Activated naive CD4-positive, alpha-beta T cell treated with anti-CD3 and anti-CD28 coated beads, Interleukin-2, amount 50 U/mL, for 72 hours (primary cell): ENCODE measurements around the gene NCF4. TPM values are rescaled to one million over a fixed set of nuclear protein-coding genes. Genes with fewer than 3 reads are reported as not detected.

ENCODE experiments used
- ATAC-seq, 2 donors: fragments of 150-1000 bp; cut with Tn5 transposase; 2 replicates each; pipeline ENCODE4 v1.10.0; 2021; ENCODE audit warnings: mild to moderate bottlenecking in 2 of 2, moderate library complexity in 2 of 2
- DNase-seq, 2 donors: peaks; one replicate each; pipeline ENCODE4 v3.0.0; 2021 to 2022; ENCODE audit warnings: low spot score in 2 of 2
- H3K27ac Mint-ChIP-seq, 2 donors: one replicate each; pipeline ENCODE4 v1.8.0; 2022; ENCODE audit warnings: mild to moderate bottlenecking in 2 of 2, mixed read lengths in 2 of 2
- H3K36me3 Mint-ChIP-seq, 2 donors: one replicate each; pipeline ENCODE4 v1.8.0; 2022; ENCODE audit warnings: mixed read lengths in 2 of 2
- H3K9me3 Mint-ChIP-seq, 2 donors: one replicate each; pipeline ENCODE4 v1.8.0; 2022; ENCODE audit warnings: mixed read lengths in 2 of 2
- total RNA-seq, 2 donors: library from RNA; stranded (reverse); gene quantifications; one replicate each; pipeline ENCODE4 v1.2.3, GENCODE V29; 2022

Gene NCF4
- total RNA-seq, 2 donors from 2014 or later: 2.9 to 7.0 TPM

GRCh38 chr22:36872866-36873498 is 12.2 kb downstream of the NCF4 start:
- Mint-ChIP-seq H3K27ac (peak overlapping the region in 1 of 2 donors; percentile 74), H3K9me3 (no peaks in the 10 kb centered on the region), H3K36me3 (no peaks in the 10 kb centered on the region)
- ATAC-seq (no peak), DNase-seq (no peak)

DNA sequence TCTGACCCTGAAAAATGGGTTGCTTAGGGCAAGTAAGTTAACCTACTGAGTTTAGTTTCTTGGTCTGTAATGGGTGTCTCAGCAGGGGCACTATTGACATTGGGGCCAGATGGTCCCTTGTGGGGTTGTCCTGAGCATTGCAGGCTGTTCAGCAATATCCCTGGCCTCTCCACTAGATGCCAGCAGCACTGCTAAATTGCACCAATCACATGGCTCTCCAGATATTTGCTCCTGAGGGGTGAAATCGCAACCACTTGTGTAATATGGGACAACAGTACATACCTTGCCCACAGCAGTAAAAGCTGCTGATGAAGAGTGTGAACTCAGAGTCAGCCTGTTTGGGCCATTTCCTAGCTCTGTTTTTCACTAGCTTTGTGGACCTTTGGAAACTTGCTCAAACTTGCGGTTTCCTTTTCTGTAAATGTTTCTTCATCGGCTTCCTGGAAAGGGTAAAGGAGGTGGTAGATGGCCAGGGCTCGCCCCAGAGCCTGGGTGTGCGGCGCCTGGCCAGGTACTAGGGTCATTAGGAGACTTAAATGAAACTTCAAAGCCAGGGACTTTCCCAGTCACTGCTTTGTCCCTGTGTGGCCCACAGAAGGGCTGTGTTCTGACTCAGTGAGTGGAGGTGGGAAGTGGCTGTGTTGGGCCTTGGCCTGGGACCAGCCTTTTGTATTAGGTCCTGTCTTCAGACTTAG is 13.0 kb downstream of the NCF4 start:
- ATAC-seq (peak; percentile 88 to 94), DNase-seq (peak; percentile 27 to 78)
- H3K9me3 Mint-ChIP-seq: no peaks in the 10 kb centered on the region
- peak overlapping the region; percentile 52 to 74 for H3K27ac Mint-ChIP-seq
- H3K36me3 Mint-ChIP-seq: no peaks in the 10 kb centered on the region

GRCh38 chr22:36874309-36874696 is 13.5 kb downstream of the NCF4 start:
- no peak for DNase-seq
- H3K27ac Mint-ChIP-seq: peak overlapping the region; percentile 52 to 74
- no peaks in the 10 kb centered on the region for H3K9me3 Mint-ChIP-seq
- peaks cover 2% of the 10 kb centered on the region in 2 donors for H3K36me3 Mint-ChIP-seq
- ATAC-seq: no peak

DNA sequence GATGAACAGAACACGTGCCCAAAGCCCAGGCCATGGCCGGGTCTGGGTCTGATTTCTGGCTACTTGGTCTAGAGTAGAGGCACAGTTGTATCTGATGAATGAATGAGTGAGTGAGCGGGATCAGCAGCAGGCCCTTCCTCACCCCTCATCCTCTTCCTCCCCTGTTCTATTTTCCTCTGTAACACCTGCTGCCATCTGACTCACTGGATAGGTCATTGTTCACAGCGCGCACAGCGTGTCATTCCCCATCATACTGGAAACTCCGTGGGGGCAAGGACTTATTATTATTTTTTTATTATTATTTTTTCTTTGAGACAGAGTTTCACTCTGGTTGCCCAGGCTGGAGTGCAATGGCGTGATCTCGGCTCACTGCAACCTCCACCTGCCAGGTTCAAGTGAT is 13.9 kb downstream of the NCF4 start:
- peaks cover 0 to 3% of the 10 kb centered on the region in 2 donors for H3K9me3 Mint-ChIP-seq
- peak overlapping the region in 1 of 2 donors; percentile 74 for H3K27ac Mint-ChIP-seq
- no peak for DNase-seq
- ATAC-seq: no peak
- peaks cover 6% of the 10 kb centered on the region in 2 donors for H3K36me3 Mint-ChIP-seq

DNA sequence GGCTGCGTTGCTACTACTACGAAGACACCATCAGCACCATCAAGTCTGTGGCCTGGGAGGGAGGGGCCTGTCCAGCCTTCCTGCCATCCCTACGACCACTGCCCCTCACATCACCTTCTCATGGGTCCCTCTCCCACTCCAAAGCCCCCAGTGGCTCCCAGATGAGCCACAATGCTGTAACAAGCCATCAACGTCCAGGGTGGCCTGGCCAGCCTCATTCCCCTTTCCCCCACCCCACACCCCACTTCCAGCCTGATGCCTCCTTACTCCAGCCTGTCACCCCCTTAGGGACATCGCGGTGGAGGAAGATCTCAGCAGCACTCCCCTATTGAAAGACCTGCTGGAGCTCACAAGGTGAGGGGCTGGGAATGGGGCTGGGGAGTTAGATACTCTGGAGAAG is 14.9 kb downstream of the NCF4 start:
- peak overlapping the region in 1 of 2 donors; percentile 49 for H3K27ac Mint-ChIP-seq
- peaks cover 10 to 16% of the 10 kb centered on the region in 2 donors for H3K36me3 Mint-ChIP-seq
- no peak for ATAC-seq
- no peak for DNase-seq
- peaks cover 0 to 12% of the 10 kb centered on the region in 2 donors for H3K9me3 Mint-ChIP-seq

- peak overlapping the region in 1 of 2 donors; percentile 3 for H3K27ac Mint-ChIP-seq
- H3K9me3 Mint-ChIP-seq: peaks cover 6 to 24% of the 10 kb centered on the region in 2 donors
- H3K36me3 Mint-ChIP-seq: peaks cover 15 to 37% of the 10 kb centered on the region in 2 donors
- ATAC-seq: no peak
- no peak for DNase-seq
Measured at GRCh38 chr22:36879775-36880174, 19.0 kb downstream of the NCF4 start.

DNA sequence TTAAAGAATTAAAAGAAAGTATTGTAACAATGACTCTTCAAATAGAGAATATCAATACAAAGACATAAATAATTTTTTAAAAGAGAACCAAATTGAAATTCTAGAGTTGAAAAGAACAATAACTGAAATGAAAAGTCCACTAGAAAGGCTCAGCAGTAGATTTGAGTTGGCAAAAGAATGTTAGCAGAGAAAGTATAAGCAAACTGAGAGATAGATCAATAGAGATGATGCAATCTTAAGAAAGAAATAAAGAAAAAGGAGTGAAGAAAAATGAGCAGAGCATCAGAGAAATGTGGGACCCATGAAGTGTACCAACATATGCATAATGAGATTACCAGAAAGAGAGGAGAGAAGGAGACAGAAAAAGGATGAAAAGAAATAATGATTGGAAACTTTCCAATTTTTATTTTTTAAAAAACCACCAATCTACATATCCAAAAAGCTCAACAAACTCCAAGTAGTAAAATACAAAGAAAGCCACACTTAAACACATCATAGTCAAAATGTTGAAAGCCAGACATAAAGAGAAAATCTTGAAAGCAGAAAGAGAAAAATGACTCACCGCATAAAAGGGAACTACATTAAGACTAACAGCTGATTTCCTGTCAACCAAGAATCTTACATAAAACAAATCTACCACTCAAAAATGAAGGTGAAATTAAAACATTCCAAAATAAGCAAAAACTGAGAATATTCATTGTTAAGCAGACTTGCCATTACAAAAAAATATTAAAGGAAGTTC is 20.9 kb downstream of the NCF4 start:
- Mint-ChIP-seq H3K9me3 (peaks cover 6 to 24% of the 10 kb centered on the region in 2 donors), H3K27ac (peak overlapping the region; percentile 67 to 73), H3K36me3 (peaks cover 15 to 37% of the 10 kb centered on the region in 2 donors)
- DNase-seq: no peak
- peak; percentile 82 to 93 for ATAC-seq

DNA sequence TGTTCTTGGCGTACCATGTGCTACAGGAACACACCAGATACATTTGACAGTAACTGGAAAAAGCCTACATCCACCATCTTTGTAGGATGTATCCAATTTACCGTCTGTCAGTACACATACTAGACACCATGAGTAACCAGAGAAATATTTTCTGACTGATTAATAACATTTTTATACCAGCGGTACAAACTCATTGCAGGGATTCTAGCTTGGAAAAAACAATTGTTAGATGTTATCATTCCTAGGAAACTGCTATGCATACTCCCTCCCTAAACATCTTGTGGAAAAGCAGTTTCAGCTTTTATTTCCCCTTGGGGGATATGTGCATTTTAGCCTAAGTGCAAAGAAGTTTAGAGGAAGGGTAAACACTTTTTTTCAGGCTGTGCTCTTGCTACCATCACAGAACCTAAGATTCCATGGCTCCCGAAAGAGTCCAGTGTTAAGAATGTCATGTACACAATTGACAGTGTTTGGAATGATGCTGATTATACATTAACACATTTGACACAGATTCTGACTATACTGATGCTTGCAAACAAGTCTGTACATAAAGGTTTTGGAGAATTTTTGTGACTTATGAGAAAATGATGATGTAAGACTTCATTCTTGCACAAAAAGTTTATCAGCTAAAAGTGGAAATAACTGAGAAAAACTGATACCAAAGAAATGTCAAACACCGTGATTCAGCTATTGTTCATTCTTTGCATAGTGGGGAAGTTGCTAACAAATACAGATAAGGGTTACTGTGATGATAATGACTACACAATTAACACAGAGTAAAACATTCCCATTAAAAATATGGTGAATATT is 23.7 kb downstream of the NCF4 start:
- Mint-ChIP-seq H3K27ac (peak overlapping the region in 1 of 2 donors; percentile 69), H3K9me3 (peaks cover 6 to 23% of the 10 kb centered on the region in 2 donors), H3K36me3 (peaks cover 11 to 33% of the 10 kb centered on the region in 2 donors)
- DNase-seq (no peak), ATAC-seq (peak; percentile 44 to 56)

DNA sequence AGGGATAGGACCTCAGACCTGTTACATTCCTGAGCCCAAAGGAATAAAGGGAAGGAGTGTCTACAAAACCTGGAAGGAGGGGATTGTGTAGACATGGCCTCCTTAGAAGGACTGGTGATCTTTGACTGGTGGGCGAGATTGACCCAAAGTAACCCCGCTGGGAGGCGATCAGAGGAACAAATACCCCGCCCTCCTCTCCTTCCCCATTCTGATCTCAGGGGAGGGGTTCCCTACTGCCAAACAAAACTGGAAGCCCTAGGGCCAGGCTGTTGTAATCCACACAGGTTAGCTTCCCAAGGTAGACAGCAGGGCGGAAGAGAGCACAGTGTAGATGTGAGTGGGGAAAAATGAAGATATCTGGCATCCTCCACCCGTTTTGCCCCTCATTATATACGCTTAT is 24.7 kb downstream of the NCF4 start:
- ATAC-seq: no peak
- Mint-ChIP-seq H3K27ac (peak overlapping the region in 1 of 2 donors; percentile 69), H3K36me3 (peaks cover 5 to 24% of the 10 kb centered on the region in 2 donors), H3K9me3 (peaks cover 6 to 15% of the 10 kb centered on the region in 2 donors)
- no peak for DNase-seq

- ATAC-seq (no peak), DNase-seq (no peak)
- Mint-ChIP-seq H3K9me3 (peaks cover 6 to 11% of the 10 kb centered on the region in 2 donors), H3K36me3 (peaks cover 5 to 18% of the 10 kb centered on the region in 2 donors), H3K27ac (no peak overlapping the region)
Measured at GRCh38 chr22:36886016-36886415, 25.2 kb downstream of the NCF4 start.

- ATAC-seq: no peak
- DNase-seq: no peak
- Mint-ChIP-seq H3K9me3 (peaks cover 3 to 7% of the 10 kb centered on the region in 2 donors), H3K36me3 (peaks cover 5 to 13% of the 10 kb centered on the region in 2 donors), H3K27ac (peak overlapping the region in 1 of 2 donors; percentile 39)
Measured at GRCh38 chr22:36887162-36887561, 26.4 kb downstream of the NCF4 start.

- H3K36me3 Mint-ChIP-seq: peaks cover 8 to 12% of the 10 kb centered on the region in 2 donors
Measured at GRCh38 chr22:36891646-36892045, 30.8 kb downstream of the NCF4 start.

GRCh38 chr22:36892292-36892691 is 31.5 kb downstream of the NCF4 start:
- H3K9me3 Mint-ChIP-seq: peaks cover 9 to 14% of the 10 kb centered on the region in 2 donors
- DNase-seq (no peak), ATAC-seq (no peak)
- H3K27ac Mint-ChIP-seq: no peak overlapping the region
- peaks cover 8 to 12% of the 10 kb centered on the region in 2 donors for H3K36me3 Mint-ChIP-seq

More at GRCh38 chr22:36891646-36892045, 30.8 kb downstream of the NCF4 start:
- DNase-seq (no peak), ATAC-seq (no peak)
- no peak overlapping the region for H3K27ac Mint-ChIP-seq
- H3K9me3 Mint-ChIP-seq: peaks cover 9 to 14% of the 10 kb centered on the region in 2 donors

DNA sequence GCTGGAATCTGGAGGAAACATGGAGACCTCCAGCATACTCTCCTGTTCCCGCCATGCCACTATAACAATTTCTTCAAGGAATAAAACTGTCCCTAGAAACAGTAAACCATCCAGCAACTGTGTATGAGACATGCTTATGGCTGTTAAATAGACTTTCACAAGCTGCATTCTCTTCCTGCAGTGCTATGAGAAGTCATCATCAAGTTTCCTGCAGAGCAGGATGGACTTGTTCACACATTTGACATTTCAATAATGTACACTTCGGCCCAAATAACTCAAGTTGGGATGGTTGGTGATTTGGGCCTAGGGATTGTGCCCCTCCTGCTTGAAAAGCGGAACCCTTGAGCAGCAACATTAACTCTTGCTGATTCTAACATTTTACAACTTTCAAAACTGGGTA is 32.5 kb downstream of the NCF4 start:
- ATAC-seq (no peak), DNase-seq (no peak)
- no peak overlapping the region for H3K27ac Mint-ChIP-seq
- H3K9me3 Mint-ChIP-seq: peaks cover 9 to 14% of the 10 kb centered on the region in 2 donors
- H3K36me3 Mint-ChIP-seq: peaks cover 8 to 12% of the 10 kb centered on the region in 2 donors

DNA sequence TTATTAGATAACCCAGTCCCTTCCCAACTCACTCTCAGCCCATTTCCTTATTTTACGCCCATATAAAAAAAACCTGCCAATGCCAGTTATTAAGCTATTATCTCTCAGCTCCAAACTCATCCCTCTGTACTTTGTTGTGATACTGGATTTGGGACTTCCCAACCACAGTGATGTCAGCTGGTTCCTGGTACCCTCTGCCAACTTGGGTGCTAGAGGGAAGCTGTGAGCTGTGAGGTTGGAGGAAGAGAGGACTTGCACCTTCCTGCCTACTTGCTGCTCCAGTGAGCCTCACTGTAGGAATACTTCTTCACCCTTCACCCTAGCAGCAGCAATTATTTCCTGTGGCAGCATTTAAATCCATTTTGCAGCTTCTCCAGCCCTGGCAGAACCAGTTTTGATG is 33.5 kb downstream of the NCF4 start:
- peaks cover 8 to 12% of the 10 kb centered on the region in 2 donors for H3K36me3 Mint-ChIP-seq
- peak overlapping the region in 1 of 2 donors; percentile 51 for H3K27ac Mint-ChIP-seq
- ATAC-seq: no peak
- peaks cover 9 to 14% of the 10 kb centered on the region in 2 donors for H3K9me3 Mint-ChIP-seq
- no peak for DNase-seq

DNA sequence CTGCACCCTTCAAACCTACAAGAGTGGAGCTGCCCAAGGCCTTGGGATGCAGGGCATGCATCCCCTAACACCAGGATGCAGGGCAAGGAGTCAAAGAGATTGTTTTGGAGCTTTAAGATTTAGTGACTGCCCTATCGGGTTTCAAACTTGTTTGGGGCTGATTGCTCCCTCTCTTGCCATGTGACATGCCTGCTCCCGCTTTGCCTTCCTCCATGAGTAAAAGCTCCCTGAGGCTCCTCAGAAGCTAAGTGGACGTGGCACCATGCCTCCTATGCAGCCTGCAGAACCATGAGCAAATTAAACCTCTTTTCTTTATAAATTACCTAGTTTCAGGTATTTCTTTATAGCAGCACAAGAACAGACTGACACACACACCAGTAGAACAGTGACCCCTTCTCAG is 36.8 kb downstream of the NCF4 start:
- DNase-seq: no peak
- Mint-ChIP-seq H3K36me3 (peaks cover 8 to 12% of the 10 kb centered on the region in 2 donors), H3K9me3 (peaks cover 9 to 14% of the 10 kb centered on the region in 2 donors), H3K27ac (no peak overlapping the region)
- no peak for ATAC-seq
